Tibial nerve (tissue), 4 donors: ENCODE measurements around the gene TRIM38. TPM values are rescaled to one million over a fixed set of nuclear protein-coding genes. Genes with fewer than 3 reads are reported as not detected.

Experiments
- DNase-seq, 2 donors: peaks; one replicate each; pipeline ENCODE4 v3.0.0-alpha.2; 2019; ENCODE audit warnings: low spot score in 2 of 2
- H3K27ac ChIP-seq, 4 donors: fragments of 200-600 bp; sonication (generic) in 3 of 4; one replicate each; pipeline ENCODE4 v1.5.1; 2017 to 2019; ENCODE audit warnings: mild to moderate bottlenecking in 1 of 4
- H3K27me3 ChIP-seq, 2 donors: fragments of 200-600 bp; sonication (generic) in 1 of 2; one replicate each; pipeline versions ENCODE4 v1.5.1 to v1.6.0; 2017 to 2019
- H3K36me3 ChIP-seq, 3 donors: fragments of 200-600 bp; sonication (generic); one replicate each; pipeline ENCODE4 v1.5.1; 2018 to 2019
- H3K4me1 ChIP-seq, 4 donors: fragments of 200-600 bp; sonication (generic) in 3 of 4; one replicate each; pipeline ENCODE4 v1.5.1; 2017 to 2019
- H3K4me3 ChIP-seq, 4 donors: fragments of 200-600 bp; sonication (generic) in 3 of 4; one replicate each; pipeline ENCODE4 v1.5.1; 2017 to 2019; ENCODE audit warnings: mild to moderate bottlenecking in 1 of 4, moderate library complexity in 1 of 4
- H3K9me3 ChIP-seq, 4 donors: fragments of 200-600 bp; sonication (generic) in 3 of 4; one replicate each; pipeline ENCODE4 v1.5.1; 2017 to 2019
- CTCF ChIP-seq, 5 experiments: fragments of 200-600 bp in 3 of 5; fragments of 450-650 bp in 2 of 5; sonication (generic) in 3 of 5; IDR thresholded peaks; one replicate each; pipeline ENCODE4 v1.5.1; 2016 to 2019; ENCODE audit warnings: antibody characterized with exemption in 5 of 5, mild to moderate bottlenecking in 3 of 5, moderate library complexity in 2 of 5
- EP300 ChIP-seq, 2 donors: sonication (generic); formaldehyde crosslinking; IDR thresholded peaks; one replicate each; pipeline ENCODE4 v1.6.1; 2017; ENCODE audit warnings: antibody characterized with exemption in 2 of 2, mild to moderate bottlenecking in 1 of 2
- POLR2A ChIP-seq, 2 donors: fragments of 450-650 bp; IDR thresholded peaks; one replicate each; pipeline ENCODE4 v1.6.1; 2017; ENCODE audit warnings: antibody characterized with exemption in 2 of 2, mild to moderate bottlenecking in 2 of 2, moderate library complexity in 2 of 2
- WGBS, 2 donors: methylation state at CpG; one replicate each; pipeline ENCODE4 v1.1.5; 2018; 5-methylcytosine and 5-hydroxymethylcytosine counted together
- small RNA-seq: library from RNA; depleted of rRNA; stranded (forward); fragments of <200 nt; gene quantifications from one replicate; pipeline ENCODE3, GENCODE V24; 2016
- total RNA-seq, 4 donors: library from RNA; depleted of rRNA; stranded (reverse); fragments of >200 nt; gene quantifications; one replicate each; pipeline ENCODE4 v1.1.0, GENCODE V29; 2016

TRIM38 gene
- total RNA-seq, 4 donors from 2014 or later, result 8.8 to 12.2 (median 9.5) TPM

- no peak for DNase-seq
- Histone ChIP-seq H3K27ac (peak overlapping the region; percentile 30 to 96 (median 84)), H3K4me3 (peak overlapping the region; percentile 33 to 68 (median 55)), H3K36me3 (no peaks in the 10 kb centered on the region), H3K27me3 (no peaks in the 10 kb centered on the region), H3K9me3 (no peaks in the 10 kb centered on the region), H3K4me1 (peaks cover 0 to 26% (median 2%) of the 10 kb centered on the region in 4 donors)
- WGBS, 2 donors, result 3 to 4% methylated on average over 19 of the region's 19 CpGs
- TF ChIP-seq EP300 (IDR thresholded peaks at IDR 0.05), result no peak
- no peak for TF ChIP-seq POLR2A (IDR thresholded peaks at IDR 0.05)
- no peak for TF ChIP-seq CTCF (IDR thresholded peaks at IDR 0.05)
Measured at GRCh38 chr6:26033941-26034354, 71.3 kb downstream of the TRIM38 start.

- H3K36me3 ChIP-seq, result no peaks in the 10 kb centered on the region
- no peak overlapping the region for H3K4me3 ChIP-seq
- H3K27me3 ChIP-seq, result no peaks in the 10 kb centered on the region
- peaks cover 0 to 26% (median 2%) of the 10 kb centered on the region in 4 donors for H3K4me1 ChIP-seq
- WGBS, 2 donors, result 93 to 95% methylated on average over 2 of the region's 2 CpGs
- H3K27ac ChIP-seq, result no peak overlapping the region
- no peaks in the 10 kb centered on the region for H3K9me3 ChIP-seq
- TF ChIP-seq POLR2A (IDR thresholded peaks at IDR 0.05), result no peak
- TF ChIP-seq CTCF (IDR thresholded peaks at IDR 0.05), result no peak
- TF ChIP-seq EP300 (IDR thresholded peaks at IDR 0.05), result no peak
- no peak for DNase-seq
Measured at GRCh38 chr6:26034905-26035304, 72.3 kb downstream of the TRIM38 start.

Small RNA genes within 50 kb of the gene (small RNA-seq; reads per million reads assigned to genes)
- gene HIST1H1PS2, result not detected

Other genes with a start within 250 kb of the TRIM38 start
- gene SLC17A4, start 208.1 kb upstream of the TRIM38 start, total RNA-seq, result not detected
- gene SLC17A1, start 130.8 kb upstream of the TRIM38 start, total RNA-seq, result not detected
- gene SLC17A3, start 88.6 kb upstream of the TRIM38 start, total RNA-seq, result not detected
- not detected for gene SLC17A2, start 32.1 kb upstream of the TRIM38 start, total RNA-seq
- gene HFE, start 124.6 kb downstream of the TRIM38 start, total RNA-seq, result 10 to 100 TPM in 2 of 4 donors, 1 to 10 TPM in 2; 5.9 to 11.0 (median 9.0) TPM